ENCODE data around the gene MGME1.
"Not testable (repeated sequence)": the region's sequence is repeated elsewhere in the genome, so short reads cannot be mapped to it uniquely, and the experiment has no call there.

MGME1 gene

DNA sequence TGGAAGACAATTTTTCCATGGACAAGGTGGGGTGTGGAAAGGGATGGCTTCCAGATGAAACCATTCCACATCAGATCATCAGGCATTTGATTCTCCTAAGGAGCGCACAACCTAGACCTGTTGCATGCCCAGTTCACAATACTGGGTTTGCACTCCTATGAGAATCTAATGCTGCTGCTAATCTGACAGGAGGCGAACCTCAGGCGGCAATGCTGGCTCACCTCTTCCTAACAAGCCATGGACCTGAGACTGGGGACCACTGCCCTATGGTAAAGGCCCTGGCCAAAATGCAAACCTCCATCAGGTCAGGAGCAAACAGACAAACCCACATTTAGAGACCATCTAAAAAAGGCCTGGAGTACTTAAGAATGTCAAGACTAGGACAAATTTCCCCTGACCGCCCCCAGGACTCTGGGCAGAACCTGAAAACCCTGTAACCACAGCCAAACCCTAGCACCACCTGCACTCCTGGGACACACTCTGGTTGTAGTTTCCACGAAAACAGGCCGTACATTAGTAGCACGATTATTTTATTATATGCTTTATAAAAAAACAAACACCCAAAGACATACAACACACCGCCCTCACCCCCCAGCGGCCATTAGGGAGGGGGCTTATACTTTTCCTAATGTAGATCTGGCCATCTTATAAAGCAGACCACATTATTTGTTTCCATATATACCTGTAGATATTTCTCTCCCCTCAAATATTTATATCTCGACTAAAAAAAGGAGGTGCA lies 27.6 kb upstream of the MGME1 start:
- no peak for DNase-seq

GRCh38 chr20:17941826-17942196 lies 27.0 kb upstream of the MGME1 start:
- DNase-seq: no peak

DNA sequence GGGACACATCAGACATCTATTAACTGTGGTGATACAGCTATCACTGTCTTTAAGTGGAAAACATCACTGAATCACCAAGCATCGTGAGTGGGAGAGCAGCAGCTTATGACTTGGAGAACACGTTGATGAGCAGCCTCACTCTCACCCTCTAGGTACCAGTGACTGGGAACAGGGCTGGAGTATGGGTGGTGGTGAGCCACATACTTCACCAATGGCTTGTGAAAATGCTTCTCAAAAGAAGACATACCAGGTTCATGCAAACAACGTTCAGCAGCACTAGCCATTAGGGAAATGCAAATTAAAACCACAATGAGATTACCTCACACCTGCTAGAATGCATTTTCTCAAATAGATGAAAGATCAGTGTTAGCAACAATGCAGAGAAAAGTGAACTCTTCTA lies 25.5 kb upstream of the MGME1 start:
- no peak for DNase-seq

- no peak for DNase-seq
These were observed 23.9 kb upstream of the MGME1 start for GRCh38 chr20:17944854-17945474.

- DNase-seq: no peak
These were observed 22.8 kb upstream of the MGME1 start for GRCh38 chr20:17946040-17946439.

DNA sequence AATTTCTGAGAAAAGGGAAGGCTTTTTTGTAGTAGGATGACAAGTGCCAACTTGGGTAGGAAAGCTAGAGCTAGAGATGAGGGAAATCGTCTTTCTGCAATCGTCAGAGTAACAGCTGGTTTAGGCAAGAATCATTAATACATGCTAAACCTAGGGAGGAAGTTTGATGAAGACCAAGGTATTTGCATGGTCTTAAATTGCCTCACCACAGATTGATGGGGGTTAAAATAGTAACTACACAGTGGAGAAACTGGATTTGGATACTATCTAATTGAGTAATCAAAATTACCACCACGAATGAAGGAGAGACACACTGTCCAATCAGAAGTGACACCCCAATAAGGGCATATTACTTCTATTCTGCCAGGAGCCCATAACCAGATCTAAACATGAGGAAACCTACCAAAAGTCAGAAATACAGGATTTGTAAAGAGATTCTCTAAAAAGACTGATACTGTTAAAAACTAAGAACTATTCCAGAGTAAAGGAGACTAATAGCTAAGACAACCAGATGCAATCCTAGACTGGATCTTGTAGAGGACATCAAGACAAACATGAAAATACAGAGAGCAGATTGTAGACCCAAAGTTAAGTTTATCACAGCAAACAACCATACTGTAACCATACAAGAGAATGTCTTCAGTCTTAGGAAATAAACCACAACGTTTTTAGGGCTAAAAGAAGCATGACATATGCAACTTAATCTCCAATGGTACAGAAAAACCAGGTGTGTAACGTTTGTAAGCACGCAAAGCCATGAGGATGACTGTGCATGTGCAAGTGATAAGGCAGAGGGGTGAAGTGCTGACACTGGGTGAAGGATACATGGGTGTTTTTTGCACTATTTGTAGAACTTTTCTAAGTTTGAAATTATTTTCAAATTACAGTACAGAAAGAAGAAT lies 22.0 kb upstream of the MGME1 start:
- DNase-seq: no peak

GRCh38 chr20:17947474-17947815 lies 21.4 kb upstream of the MGME1 start:
- DNase-seq: no peak

GRCh38 chr20:17948442-17948841 lies 20.4 kb upstream of the MGME1 start:
- no peak for DNase-seq

GRCh38 chr20:17949899-17950298 lies 18.9 kb upstream of the MGME1 start:
- no peak for DNase-seq

GRCh38 chr20:17950670-17951069 lies 18.1 kb upstream of the MGME1 start:
- no peak for DNase-seq

GRCh38 chr20:17951323-17951722 lies 17.5 kb upstream of the MGME1 start:
- DNase-seq: no peak

DNA sequence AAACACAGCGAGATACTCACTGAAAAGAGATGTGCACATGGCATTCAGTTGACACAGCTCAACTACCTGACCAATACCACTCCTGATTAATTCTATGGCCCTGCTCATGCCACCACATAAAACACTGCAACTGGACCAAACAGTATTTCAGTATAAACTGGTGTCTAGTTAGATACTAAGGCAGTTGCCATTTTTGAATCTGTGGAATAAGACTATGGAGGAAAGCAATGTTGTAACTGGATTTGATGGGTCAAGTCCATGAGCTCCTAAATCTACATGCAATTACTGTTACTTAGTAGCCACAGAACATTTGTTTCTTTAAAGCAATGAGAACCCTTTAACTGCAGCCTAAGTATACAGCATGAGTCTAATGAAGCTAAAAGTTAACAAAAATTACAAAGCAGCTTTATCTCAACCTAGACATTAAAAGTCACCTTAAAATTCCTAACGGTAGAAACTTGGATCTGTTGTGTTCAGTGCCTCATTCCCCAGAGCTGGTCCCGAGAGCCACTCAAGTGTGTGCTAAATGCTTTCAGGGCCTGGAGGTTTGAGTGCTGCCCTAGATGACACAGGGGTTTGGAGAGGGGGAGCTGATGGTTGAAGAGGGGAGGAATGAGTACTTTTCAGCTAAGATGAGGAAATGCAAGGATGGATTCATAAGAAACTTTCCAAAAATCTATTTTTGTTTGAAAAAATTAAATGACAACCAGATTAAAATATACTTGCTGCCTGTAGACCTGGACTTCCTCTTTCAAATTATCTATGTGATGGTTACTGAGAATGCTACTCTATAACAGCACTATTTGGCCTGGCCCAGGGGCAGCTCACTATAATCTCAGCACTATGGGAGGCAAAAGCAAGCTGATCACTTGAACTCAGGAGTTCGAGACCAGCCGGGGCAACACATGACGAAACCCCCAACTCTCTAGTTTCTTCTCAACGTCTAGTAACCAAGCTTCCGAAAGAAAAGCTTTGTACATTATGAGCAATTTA lies 15.8 kb upstream of the MGME1 start:
- no peak for DNase-seq

DNA sequence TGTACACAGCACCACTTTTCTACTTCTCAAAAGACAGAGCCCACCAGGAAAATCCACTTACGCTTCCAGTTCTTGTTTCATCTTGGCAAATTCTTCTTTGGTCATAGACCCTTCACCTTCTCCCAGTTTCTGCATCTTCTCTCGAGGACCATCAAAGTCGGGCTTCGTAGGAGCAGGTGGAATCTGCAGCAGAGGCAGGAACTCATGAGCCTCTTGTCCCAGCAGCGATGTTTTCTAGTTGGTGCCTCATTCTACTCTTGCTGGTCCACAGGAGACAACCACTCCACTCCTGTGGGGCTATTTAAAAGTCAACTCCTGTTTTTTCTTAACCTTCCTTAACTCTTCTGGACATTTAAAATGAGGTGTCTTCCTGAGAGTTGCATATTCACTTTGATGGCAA lies 14.9 kb upstream of the MGME1 start:
- no peak for DNase-seq

DNA sequence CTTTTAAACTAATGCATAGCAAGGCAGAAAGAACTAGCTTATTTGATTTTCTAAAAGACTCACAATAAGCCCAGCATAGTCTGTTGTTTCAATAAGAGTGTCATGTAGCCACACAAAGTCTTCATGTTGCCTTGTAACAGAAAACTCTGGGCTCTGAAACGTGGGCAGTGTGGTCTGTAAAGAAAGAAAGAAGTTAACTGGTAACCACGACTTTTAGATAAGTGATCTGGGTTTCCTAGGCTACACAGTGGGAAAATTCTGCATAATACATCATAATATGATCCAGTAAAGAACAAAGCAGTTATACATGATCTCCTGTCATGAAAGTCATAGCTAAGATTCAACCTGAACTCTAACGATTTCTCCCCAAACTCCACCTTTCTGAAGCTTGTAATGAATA lies 13.5 kb upstream of the MGME1 start:
- no peak for DNase-seq

- DNase-seq: no peak
These were observed 12.6 kb upstream of the MGME1 start for GRCh38 chr20:17956099-17956685.

GRCh38 chr20:17957505-17958363 lies 11.1 kb upstream of the MGME1 start:
- DNase-seq: no peak

GRCh38 chr20:17958373-17959256 lies 10.2 kb upstream of the MGME1 start:
- no peak for DNase-seq

DNA sequence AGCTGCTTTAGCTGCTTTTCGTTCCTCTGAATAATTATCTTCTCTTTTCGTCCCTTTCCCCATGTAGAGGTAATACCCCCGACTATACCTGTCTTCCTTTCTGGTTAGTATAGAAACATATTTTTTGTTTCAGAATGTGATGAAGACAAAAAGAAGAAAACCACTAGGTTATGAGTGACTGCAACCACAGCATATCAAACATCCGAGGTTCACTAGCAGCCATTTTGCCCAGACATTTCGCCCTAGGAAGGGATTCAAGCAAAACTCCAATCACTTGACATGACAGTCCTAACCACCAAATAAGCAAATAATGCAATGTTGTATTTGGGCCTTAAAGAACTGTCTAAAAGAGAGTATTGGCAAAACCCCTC lies 9.6 kb upstream of the MGME1 start:
- no peak for DNase-seq

DNA sequence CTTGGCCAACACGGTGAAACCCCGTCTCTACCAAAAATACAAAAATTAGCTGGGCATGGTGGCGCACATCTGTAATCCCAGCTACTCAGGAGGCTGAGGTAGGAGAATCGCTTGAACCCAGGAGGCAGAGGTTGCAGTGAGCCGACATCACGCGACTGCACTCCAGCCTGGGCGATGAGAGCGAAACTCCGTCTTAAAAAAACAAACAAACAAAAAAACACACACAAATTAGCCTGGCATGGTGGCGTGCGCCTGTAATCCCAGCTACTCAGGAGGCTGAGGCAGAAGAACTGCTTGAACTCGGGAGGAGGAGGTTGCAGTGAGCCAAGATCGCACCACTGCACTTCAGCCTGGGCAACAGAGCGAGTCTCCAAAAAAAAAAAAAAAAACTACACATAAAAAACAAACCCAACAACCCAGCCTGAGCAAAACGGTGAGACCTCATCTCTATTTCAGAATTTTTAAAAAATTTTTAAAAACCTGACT lies 8.4 kb upstream of the MGME1 start:
- not testable (repeated sequence) for DNase-seq

- DNase-seq: no peak
These were observed 7.8 kb upstream of the MGME1 start for GRCh38 chr20:17960927-17961586.

All from activated CD8-positive, alpha-beta memory T cell treated with anti-CD3 and anti-CD28 coated beads, Interleukin-2, amount 50 U/mL, for 4 hours (primary cell).